HG03565 (cell line): ENCODE measurements around the gene CDHR3.
A peak's percentile ranks its signal among the peaks of the same experiment; 100 is the strongest.

ENCODE experiments used
- ATAC-seq: cut with Tn5 transposase; IDR thresholded peaks from one replicate; pipeline ENCODE4 v1.9.1; 2021; ENCODE audit warnings: mild to moderate bottlenecking, moderate library complexity; ENCODE audit not compliant: unreplicated experiment

CDHR3 gene

GRCh38 chr7:106021151-106022067, 58.3 kb downstream of the CDHR3 start:
- no peak for ATAC-seq

GRCh38 chr7:106022193-106022821, 59.2 kb downstream of the CDHR3 start:
- peak; percentile 67 for ATAC-seq

GRCh38 chr7:106023369-106024322, 60.6 kb downstream of the CDHR3 start:
- no peak for ATAC-seq

- no peak for ATAC-seq
These were observed 63.0 kb downstream of the CDHR3 start for GRCh38 chr7:106026101-106026500.

GRCh38 chr7:106029451-106029850, 66.4 kb downstream of the CDHR3 start:
- no peak for ATAC-seq

- ATAC-seq: no peak
These were observed 66.9 kb downstream of the CDHR3 start for GRCh38 chr7:106029941-106030340.

- no peak for ATAC-seq
These were observed 68.4 kb downstream of the CDHR3 start for GRCh38 chr7:106031300-106032035.

GRCh38 chr7:106032295-106032694, 69.2 kb downstream of the CDHR3 start:
- ATAC-seq: no peak

- no peak for ATAC-seq
These were observed 70.7 kb downstream of the CDHR3 start for GRCh38 chr7:106033735-106034134.

- no peak for ATAC-seq
These were observed 71.3 kb downstream of the CDHR3 start for GRCh38 chr7:106034383-106034782.

GRCh38 chr7:106035568-106035967, 72.5 kb downstream of the CDHR3 start:
- ATAC-seq: no peak

- no peak for ATAC-seq
These were observed 72.9 kb downstream of the CDHR3 start for GRCh38 chr7:106036004-106036403.

- ATAC-seq: no peak
These were observed 74.6 kb downstream of the CDHR3 start for GRCh38 chr7:106037489-106038176.

- ATAC-seq: no peak
These were observed 75.2 kb downstream of the CDHR3 start for GRCh38 chr7:106038289-106038688.

GRCh38 chr7:106038916-106039315, 75.9 kb downstream of the CDHR3 start:
- no peak for ATAC-seq

- ATAC-seq: no peak
These were observed 76.5 kb downstream of the CDHR3 start for GRCh38 chr7:106039486-106040060.

GRCh38 chr7:106041140-106041717, 78.2 kb downstream of the CDHR3 start:
- no peak for ATAC-seq

- ATAC-seq: no peak
These were observed 79.1 kb downstream of the CDHR3 start for GRCh38 chr7:106042196-106042611.

GRCh38 chr7:106045139-106045538, 82.1 kb downstream of the CDHR3 start:
- no peak for ATAC-seq
